ENCODE measurements around the gene TEX48.
A peak's percentile ranks its signal among the peaks of the same experiment; 100 is the strongest.

TEX48 gene

GRCh38 chr9:114629563-114630090, 52.4 kb downstream of the TEX48 start:
- no peak for TF ChIP-seq CTCF (IDR thresholded peaks at IDR 0.05; ENCODE audit: low read length, missing control alignments)
- no peak for DNase-seq (ENCODE audit: low read depth)
- H3K4me3 ChIP-seq (replicated peaks; ENCODE audit: low read depth, low read length) = no peak overlapping the region

GRCh38 chr9:114627553-114627952, 54.4 kb downstream of the TEX48 start:
- no peak for DNase-seq (ENCODE audit: low read depth)
- H3K4me3 ChIP-seq (replicated peaks; ENCODE audit: low read depth, low read length) = no peak overlapping the region
- no peak for TF ChIP-seq CTCF (IDR thresholded peaks at IDR 0.05; ENCODE audit: low read length, missing control alignments)

- no peak for TF ChIP-seq CTCF (IDR thresholded peaks at IDR 0.05; ENCODE audit: low read length, missing control alignments)
- no peak for DNase-seq (ENCODE audit: low read depth)
- H3K4me3 ChIP-seq (replicated peaks; ENCODE audit: low read depth, low read length) = no peak overlapping the region
Observed at GRCh38 chr9:114626415-114627020, 55.5 kb downstream of the TEX48 start.

GRCh38 chr9:114624677-114625076, 57.3 kb downstream of the TEX48 start:
- H3K4me3 ChIP-seq (replicated peaks; ENCODE audit: low read depth, low read length) = no peak overlapping the region
- DNase-seq (ENCODE audit: low read depth) = no peak
- TF ChIP-seq CTCF (IDR thresholded peaks at IDR 0.05; ENCODE audit: low read length, missing control alignments) = no peak

- no peak for TF ChIP-seq CTCF (IDR thresholded peaks at IDR 0.05; ENCODE audit: low read length, missing control alignments)
- DNase-seq (ENCODE audit: low read depth) = peak; percentile 90
Observed at GRCh38 chr9:114621975-114622609, 59.9 kb downstream of the TEX48 start.

GRCh38 chr9:114621561-114621960, 60.4 kb downstream of the TEX48 start:
- DNase-seq (ENCODE audit: low read depth) = no peak
- H3K4me3 ChIP-seq (replicated peaks; ENCODE audit: low read depth, low read length) = no peak overlapping the region
- TF ChIP-seq CTCF (IDR thresholded peaks at IDR 0.05; ENCODE audit: low read length, missing control alignments) = no peak

More at GRCh38 chr9:114621975-114622609, 59.9 kb downstream of the TEX48 start:
- no peak overlapping the region for H3K4me3 ChIP-seq (replicated peaks; ENCODE audit: low read depth, low read length)
